Left forelimb (tissue), 1 donor: ENCODE measurements around the gene CHN1.

Experiments
- DNase-seq: peaks from one replicate; pipeline ENCODE4 v3.0.0-alpha.2; 2018; ENCODE audit warnings: low spot score

CHN1 gene, protein sequence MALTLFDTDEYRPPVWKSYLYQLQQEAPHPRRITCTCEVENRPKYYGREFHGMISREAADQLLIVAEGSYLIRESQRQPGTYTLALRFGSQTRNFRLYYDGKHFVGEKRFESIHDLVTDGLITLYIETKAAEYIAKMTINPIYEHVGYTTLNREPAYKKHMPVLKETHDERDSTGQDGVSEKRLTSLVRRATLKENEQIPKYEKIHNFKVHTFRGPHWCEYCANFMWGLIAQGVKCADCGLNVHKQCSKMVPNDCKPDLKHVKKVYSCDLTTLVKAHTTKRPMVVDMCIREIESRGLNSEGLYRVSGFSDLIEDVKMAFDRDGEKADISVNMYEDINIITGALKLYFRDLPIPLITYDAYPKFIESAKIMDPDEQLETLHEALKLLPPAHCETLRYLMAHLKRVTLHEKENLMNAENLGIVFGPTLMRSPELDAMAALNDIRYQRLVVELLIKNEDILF

DNA sequence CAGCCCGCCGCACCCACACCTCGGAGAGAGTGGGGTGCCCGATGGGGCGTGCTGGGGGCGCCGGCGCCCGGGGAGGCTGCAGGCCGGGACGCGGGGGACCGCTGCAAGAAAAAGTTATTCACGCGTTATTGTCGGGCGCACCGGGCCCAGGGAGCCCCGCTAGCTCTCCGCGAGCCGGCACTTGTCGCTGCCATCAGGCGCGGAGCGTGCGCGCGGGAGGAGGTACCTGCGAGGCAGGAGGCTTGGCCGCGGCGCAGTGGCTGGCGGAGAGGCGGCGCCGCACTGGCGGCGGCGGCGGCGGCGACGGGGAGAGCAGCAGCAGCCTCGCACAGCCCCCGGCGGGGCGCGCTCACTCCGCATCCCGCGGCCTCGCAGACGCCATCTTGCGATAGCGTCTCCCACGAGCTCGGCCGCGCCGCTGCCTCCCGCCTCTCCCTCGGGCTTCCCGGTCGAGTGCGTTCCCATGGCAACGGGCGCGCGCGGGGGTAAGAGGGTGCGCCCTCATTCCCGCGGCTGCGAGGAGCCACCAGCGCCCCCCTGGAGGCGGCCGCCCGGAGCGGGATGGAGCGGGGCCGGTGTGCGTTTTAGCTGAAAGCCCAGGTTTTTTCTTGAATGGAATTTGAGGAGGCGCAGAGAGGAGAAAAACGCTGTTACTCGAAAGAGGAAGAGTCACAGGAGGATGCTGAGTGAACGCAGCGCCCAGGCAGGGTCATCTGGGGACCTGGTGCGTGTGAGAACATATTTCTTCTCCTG is at the start of gene CHN1:
Gene CHN1 (minus strand): TSS at position 402 of the 753 bp plus-strand sequence. CDS start 469 bp downstream, outside the sequence.
- peak; percentile 84 for DNase-seq

DNA sequence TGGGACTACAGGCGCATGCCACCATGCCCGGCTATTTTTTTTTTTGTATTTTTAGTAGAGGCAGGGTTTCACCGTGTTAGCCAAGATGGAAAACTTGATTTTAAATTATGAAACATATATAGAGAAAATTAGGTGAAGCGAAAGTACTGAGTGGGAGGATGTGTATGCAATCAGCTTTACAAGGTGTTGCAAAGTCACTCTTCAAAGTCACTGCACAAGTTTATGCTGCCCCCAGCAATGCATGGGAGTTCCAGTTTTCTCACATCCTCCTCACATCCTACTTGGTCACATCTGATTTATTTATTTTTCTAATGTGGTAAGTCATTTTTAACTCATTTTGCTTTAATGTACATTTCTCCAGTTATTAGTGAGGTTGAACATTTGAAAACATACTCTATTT is 49.2 kb upstream of the CHN1 start:
- DNase-seq: no peak

DNA sequence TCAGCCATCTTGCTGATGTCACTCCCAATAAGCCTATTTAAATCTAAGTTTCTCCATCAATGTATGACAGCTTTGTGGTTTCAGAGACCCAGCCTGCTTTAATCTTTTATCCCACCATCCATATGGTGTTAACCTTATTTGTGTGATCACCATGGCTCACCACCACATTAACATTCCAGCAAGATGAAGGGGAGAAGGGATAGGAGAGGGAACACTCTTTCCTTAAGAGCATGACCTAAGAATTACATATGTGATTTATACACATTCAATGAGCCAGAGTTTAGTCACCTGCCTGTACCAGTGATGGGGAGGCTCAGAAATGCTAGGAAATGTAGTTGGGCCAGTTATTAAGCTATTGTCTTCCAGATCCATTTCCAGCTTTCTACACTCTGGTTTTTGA is 44.5 kb upstream of the CHN1 start:
- no peak for DNase-seq

DNA sequence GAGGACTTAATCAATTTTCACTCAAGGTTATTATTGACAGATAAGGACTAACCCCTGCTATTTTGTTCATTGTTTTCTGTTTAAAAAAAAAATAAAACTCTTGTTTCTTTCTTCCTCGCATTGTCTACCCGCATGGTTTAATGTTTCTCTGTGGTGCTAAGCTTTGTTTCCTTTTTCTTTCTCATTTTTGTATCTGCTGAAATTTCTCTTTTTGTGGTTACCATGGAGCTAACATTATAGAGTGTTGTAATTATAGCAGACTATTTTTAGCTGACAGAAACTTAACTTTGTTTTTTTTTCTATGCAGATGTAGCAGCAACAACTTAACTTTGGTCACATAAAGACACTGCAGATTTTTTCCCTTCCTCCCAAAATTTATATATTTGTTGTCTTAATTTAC is 43.1 kb upstream of the CHN1 start:
- DNase-seq: no peak

DNA sequence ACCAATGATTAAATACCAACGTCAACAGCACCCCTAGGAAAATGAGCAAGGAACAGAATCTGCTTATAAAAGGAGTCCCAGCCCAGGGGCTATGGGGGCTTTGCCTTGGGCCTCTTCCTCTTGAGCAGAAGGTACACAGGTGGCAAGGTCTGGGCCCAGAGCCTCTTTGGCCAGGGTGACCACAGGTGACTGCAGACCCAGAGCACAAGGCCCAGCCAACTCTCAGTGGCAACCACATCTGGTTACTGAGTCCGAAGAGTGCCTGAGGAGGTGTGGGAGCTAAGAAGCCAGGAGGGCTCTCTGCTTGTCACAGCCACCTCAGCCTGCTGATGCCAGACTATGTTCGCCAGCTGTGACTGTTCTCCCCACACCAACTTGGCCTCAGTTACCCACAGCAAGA is 34.3 kb upstream of the CHN1 start:
- no peak for DNase-seq

DNA sequence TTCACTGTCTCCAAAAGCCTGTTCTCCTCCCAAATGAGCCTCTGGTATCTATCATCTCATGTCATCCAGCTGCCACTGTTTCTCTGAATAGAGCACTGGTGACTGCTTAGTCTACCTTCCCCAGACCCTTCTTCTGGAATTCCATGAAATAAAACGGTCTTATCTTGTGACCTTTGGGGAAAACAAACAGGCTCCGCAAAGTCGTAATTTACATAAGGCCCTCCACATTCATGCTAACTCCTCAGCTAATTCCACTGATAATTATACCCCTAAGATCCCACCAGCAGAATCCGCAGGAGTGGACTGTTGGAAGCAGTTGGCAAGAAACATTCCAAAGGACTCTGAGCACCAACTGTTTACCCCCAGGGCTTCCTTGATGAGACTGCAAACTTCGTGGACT is 33.9 kb upstream of the CHN1 start:
- no peak for DNase-seq

DNA sequence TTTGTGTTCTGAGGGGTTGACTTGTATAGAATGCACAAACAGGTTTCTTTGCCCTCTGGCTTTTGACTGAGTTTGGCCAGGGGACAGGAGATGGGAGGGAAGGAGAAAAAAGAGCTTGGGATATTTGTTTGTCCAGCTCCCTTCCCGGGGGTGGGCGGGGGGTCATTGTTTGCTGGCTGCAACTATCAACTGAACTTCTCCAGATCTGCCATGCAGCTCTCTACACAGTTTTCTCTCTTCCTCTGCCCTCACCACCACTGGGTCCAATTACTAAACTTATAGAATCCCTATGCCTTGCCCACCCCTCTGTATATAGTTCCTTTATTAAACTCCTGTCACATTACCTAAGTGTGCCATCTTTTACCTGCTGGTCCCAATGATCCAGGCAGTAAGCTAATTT is 32.8 kb upstream of the CHN1 start:
- DNase-seq: no peak

DNA sequence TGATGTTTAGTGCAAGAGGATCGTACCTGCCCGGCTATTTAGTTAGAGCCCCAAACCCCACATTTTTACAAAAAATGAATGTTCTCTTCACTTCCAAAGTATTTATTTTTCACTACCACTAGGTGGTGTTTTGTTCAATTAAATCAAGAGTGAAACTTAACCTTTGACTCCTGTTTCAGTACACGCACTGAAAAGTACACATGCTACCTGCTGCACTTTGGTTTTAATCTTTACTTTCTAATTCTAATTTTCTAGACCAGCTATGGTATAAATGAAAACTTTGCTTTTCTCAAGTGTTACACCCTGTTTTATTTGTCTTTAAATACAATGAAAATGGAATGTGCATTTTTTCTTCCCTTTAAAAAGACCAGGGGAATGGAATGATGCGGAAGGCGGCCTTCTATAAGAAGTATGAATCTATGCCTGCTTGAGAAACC is 31.4 kb upstream of the CHN1 start:
- no peak for DNase-seq

DNA sequence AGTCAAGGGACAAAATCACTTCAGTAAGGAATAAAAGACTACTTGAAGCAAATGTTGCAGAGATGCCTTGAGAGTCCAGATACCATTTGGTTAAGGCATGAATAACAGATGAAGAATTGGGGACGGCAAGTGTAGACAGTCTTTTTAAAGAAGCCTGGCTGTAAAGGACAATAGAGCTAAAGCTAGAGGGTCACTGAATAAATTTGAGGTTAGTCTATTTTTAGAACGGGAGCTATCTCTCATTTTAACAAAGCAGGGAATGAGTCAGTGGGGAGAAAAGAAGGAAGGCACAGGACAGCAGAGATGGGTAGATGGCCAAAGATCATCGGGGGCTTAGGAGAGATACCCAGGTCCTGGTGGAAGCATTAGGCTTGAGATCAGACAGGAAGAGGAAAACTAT is 30.6 kb upstream of the CHN1 start:
- no peak for DNase-seq

DNA sequence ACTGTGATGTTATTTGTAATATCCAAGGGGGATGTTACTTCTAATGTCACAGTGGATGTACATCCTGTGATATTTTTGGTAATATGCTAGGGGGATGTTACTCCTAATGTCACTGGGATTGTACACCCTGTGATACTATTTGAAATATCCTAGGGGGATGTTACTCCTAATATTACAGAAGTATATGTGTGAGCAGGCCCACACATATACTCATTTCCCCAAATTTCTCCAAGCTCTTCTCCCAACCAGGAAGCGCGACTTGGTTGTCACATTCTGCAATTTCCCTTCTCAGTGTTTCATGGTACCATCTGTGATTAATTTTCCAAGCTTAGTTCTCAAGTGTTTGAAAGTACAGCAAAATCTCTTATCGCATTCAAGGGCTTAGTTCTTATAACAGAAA is 29.5 kb upstream of the CHN1 start:
- no peak for DNase-seq

DNA sequence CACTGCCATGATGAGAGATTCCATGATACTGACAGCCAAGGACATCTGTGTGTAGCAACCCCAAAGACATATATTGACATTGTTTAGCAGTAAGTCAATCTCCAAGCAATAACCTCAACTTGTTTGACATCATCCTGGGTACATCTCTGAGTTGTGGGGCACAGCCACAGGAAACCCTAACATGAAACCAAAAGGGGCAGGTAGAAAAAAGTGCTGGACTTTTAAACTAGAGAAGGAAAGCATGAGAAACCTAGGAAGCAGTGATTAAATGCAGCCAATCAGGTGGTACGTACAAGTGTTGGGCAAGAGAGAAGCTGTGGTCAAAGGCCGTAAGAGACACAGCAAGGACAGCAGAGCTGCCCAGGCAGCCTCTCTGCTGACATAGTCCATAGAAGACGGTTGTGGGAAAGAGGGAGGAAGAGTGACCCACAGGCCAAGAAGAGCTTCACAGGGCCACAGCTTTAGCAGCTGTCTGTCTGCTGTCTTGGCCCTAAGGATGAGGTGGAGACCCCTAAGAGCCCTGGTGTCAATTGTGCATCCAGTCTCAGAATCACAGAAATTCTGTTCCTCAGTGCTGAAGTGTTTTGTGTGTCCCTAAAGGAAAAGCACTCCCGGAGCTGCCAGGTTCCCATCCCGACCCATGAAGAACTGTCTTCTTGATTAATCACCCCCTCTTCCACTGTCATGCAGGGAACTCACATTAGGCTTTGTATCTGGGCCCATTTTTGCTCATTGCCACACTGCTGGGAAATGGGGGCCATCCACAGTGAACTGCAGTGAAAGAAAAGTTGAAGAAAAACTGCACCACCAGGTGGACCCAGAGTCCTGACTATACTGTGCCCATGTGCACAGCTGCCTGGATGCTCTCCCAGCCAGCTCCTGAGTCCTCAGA is 25.4 kb upstream of the CHN1 start:
- no peak for DNase-seq

DNA sequence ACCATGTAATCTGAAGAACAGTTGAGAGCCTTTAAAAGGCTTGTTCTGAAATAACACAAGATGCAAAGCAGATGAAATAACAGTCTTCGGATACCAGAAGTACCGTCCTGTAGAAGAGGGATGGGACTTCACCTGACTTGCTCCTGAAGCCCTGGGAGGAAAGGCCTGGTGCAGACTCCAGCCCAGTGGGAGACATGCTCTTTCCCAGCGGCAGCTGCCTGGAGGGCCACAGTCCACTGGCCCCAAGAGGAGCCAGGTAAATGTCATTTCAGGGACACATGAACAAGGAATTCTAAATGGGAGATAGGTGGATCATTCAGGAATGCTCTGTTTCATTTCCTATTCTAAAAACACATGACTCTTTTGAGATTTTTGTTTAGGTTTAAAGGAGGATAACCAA is 22.6 kb upstream of the CHN1 start:
- DNase-seq: no peak

DNA sequence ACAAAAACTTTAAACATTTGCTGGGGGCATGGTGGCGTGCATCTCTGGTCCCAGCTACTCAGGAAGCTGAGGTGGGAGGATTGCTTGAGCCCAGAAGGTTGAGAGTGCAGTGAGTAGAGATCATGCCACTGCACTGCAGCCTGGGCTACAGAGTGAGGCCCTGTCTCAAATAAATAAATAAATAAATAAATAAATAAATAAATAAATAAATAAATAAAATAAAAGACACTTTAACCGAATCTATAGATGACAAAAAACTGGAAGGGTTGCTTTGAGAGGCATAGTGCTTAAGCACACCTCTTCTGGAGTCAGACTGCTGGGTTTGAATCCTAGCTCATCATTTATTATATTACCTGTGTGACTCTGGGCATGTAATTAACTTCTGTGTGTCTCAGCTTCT is 21.2 kb upstream of the CHN1 start:
- DNase-seq: no peak

DNA sequence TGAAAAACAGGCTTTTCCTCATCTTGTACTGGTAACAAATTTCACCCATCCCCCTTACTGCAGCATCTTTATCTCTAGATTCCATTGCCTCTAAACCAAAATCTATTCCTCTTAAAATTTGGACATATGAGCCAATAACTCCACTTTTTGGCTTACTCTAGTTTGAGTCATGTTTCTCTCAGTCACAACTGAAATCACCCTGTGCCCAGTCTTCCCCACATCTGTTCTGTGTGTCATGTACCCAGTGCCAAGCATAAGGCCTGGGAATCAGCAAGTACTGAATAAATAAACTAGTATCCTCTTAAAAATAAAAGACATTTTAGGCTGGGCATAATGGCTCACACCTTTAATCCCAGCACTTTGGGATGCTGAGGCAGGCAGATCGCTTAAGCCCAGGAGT is 20.8 kb upstream of the CHN1 start:
- no peak for DNase-seq

DNA sequence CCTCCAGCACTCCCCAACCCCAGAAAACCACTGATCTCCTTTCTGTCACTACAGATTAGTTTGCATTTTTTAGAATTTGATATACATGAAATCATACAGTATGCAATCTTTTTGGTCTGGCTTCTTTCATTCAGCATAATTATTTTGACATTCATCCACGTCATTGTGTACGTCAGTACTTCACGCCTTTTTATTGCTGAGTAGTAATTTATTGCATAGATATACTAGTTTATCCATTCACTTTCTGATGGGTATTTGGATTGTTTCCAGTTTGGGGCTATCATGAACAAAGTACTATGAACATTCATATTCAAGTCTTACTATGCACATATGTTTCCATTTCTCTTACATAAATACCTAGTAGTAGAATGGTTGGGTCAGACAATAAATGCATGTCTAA is 20.1 kb upstream of the CHN1 start:
- no peak for DNase-seq

DNA sequence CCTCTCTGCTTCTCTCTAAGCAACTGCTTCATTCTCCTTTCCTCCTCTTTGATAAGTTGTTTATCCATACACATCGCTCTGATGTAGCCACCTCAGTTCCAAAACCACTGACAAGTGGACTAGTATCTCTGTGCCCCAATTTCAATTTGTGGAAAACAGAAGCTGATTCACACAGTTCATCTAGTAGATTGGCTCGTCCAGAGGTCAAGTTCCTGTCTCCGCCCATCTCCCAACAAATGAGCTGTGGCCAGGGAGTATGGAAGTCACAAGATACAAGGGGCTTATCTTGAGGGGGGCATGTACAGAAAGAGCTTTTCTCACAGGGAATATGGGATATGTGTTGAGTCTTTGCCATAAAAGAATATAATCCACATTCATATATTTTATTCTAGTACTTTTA is 17.7 kb upstream of the CHN1 start:
- no peak for DNase-seq

DNA sequence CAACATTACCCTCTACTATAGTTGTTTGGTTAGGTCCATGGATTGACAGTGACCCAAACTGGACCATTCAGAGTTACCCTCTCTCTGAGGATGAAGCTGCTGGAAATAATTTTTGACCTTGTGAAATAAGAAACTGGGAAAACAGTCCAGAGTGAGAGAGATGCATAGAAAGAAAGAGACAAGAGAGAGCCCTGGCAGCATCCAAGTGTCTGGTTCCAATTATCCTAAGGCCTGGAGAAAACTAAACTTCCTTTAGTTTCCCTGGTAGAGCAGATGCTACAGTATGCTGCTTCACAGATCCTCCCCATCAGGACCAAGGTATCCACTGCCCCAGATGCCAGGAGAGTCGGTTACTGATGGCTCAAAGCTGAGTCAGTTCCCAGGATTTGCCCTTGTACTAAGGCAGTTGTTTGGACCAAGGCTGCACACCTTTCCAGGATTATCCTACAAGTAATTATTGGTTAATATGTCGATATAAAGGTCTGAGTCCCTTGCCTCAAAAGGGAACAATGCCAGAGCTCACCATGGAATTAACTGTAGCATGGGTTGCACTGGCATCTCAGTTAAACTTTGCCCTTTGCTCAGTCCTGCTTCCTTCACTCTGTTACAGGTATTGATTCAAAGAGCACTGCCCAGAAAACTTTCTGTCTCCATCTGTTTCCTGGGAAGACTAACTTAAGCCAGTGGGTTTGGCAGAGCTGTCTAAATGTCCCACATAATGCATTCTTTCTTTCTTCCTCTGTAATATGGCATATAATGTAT is 14.6 kb upstream of the CHN1 start:
- DNase-seq: no peak

DNA sequence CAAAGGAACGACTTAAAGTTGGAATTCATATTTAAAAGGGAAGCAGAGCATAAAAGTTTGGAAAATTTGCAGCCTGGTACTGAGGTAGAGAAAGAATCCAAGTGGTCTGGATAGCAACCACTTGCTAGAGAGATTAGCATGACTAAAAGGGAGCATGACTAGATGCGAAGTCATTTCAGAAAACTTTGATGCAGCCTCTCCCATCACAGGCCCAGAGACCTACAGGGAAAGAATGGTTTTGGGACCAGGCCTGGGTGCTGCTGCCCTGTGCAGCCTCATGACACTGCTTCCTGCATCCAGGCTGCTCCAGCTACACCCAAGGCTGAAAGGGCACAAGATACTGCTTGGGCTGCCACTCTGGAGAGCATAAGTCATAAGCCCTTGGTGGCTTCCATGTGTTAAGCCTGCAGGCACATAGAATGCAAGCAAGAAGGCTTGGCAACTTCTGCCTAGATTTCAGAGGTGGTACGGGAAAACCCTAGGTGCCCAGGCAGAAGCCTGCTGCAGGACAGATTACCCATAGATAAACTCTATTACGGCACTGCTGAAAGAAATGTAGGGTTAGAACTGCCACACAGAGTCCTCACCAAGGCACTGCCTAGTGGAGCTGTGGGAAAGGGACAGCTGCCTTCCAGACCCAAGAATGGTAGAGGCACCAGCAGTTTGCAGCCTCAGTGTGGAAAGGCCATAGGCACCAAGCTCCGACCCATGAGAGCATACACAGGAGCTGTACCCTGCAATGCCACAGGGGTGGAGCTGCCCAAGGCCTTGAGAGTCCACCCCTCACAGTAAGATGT is 12.6 kb upstream of the CHN1 start:
- no peak for DNase-seq

DNA sequence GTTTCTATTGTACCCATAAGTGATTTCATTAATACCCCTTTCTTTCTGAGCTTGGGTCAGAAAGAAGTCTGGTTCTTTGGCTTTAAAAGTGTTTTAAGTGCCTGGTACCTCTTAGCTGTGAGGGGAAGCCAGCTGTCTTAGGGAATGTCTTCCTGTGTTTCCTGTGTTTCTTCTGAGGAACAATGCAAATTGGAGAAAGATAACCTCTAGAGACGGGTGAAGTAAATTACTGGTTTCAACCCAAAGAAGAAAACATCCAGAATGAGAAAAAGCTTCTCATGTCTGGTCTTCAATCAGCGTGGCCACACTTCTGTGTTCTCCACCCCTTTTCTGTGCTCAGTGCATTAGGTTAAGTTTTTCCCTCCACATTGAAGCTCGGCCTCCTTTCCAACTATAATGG is 10.2 kb upstream of the CHN1 start:
- no peak for DNase-seq

DNA sequence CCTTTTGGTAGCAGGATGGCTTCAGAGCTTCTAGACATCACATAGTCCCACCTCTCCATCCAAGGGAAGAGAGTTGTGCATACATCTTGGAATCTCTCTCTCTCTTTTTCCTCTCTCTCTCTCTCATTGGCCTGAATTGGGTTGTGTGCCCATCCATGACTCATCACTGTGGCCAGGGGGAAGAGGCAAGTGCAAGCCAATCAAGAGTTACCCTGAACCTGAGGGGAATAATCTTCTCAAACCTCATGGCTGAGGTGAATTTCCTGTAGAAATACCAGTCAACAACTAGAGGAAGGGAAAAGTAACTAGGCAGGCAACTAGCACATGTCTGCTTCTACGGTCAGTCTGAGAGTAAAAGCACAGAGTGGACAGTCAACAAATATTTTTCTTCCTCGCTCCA is 7.3 kb upstream of the CHN1 start:
- DNase-seq: no peak

DNA sequence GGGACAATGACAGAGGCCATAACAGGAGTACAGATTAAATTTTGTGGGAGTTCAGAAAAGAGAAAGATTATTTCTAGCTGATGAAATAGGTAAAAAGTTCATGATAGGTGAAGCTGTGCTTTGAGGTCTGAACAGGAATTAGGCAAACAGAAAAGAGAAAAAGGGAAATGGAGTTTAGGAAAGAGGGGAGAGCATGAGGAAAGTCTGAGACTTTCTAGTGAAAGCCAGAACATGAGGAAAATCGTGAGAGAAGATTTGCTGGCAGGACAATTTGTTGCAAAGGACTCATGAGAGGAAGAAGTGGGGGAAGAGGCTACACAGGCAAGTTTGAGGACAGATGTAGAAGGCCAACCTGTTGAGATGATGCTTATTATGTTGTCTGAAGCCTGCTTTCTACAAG is 6.3 kb upstream of the CHN1 start:
- DNase-seq: no peak
